SIG-M5 treated with dmso at 0.1 percent for 504 hours (cell line): ENCODE measurements around the gene TRPM7.
"Not testable (repeated sequence)": the region's sequence is repeated elsewhere in the genome, so short reads cannot be mapped to it uniquely, and the experiment has no call there.

Source experiments
- DNase-seq: peaks from one replicate; lab custom pipeline; 2025; ENCODE audit not compliant: unreplicated experiment; lab: John Stamatoyannopoulos, UW

TRPM7 gene

GRCh38 chr15:50686469-50687301, at the start of gene TRPM7:
Gene TRPM7, minus strand, starts transcription at chr15:50686797. Its CDS starts 264 bp downstream, at chr15:50686533.
- DNase-seq = peak; percentile 82

- DNase-seq = no peak
Observed at GRCh38 chr15:50735156-50735555, 48.6 kb upstream of the TRPM7 start.

- no peak for DNase-seq
Observed at GRCh38 chr15:50726315-50726714, 39.7 kb upstream of the TRPM7 start.

GRCh38 chr15:50718700-50719125, 32.1 kb upstream of the TRPM7 start:
- DNase-seq = no peak

- no peak for DNase-seq
Observed at GRCh38 chr15:50712018-50712417, 25.4 kb upstream of the TRPM7 start.

GRCh38 chr15:50710585-50710984, 24.0 kb upstream of the TRPM7 start:
- no peak for DNase-seq

GRCh38 chr15:50707878-50708427, 21.4 kb upstream of the TRPM7 start:
- no peak for DNase-seq

GRCh38 chr15:50702762-50703334, 16.3 kb upstream of the TRPM7 start:
- no peak for DNase-seq

- no peak for DNase-seq
Observed at GRCh38 chr15:50698101-50698500, 11.5 kb upstream of the TRPM7 start.

GRCh38 chr15:50697109-50697797, 10.7 kb upstream of the TRPM7 start:
- DNase-seq = no peak

- not testable (repeated sequence) for DNase-seq
Observed at GRCh38 chr15:50694634-50695165, 8.1 kb upstream of the TRPM7 start.

GRCh38 chr15:50687302-50687902, 805 bp upstream of the TRPM7 start:
- no peak for DNase-seq

- peak; percentile 65 for DNase-seq
Observed at GRCh38 chr15:50685976-50686468, 575 bp downstream of the TRPM7 start.

- no peak for DNase-seq
Observed at GRCh38 chr15:50685191-50685975, 1.2 kb downstream of the TRPM7 start.

- no peak for DNase-seq
Observed at GRCh38 chr15:50681467-50681866, 5.1 kb downstream of the TRPM7 start.

- DNase-seq = no peak
Observed at GRCh38 chr15:50676799-50677483, 9.7 kb downstream of the TRPM7 start.

- no peak for DNase-seq
Observed at GRCh38 chr15:50675535-50676144, 11.0 kb downstream of the TRPM7 start.

GRCh38 chr15:50670115-50670514, 16.5 kb downstream of the TRPM7 start:
- no peak for DNase-seq

- DNase-seq = no peak
Observed at GRCh38 chr15:50669611-50670010, 17.0 kb downstream of the TRPM7 start.
